ENCODE data around the gene NFS1.

The NFS1 gene

DNA sequence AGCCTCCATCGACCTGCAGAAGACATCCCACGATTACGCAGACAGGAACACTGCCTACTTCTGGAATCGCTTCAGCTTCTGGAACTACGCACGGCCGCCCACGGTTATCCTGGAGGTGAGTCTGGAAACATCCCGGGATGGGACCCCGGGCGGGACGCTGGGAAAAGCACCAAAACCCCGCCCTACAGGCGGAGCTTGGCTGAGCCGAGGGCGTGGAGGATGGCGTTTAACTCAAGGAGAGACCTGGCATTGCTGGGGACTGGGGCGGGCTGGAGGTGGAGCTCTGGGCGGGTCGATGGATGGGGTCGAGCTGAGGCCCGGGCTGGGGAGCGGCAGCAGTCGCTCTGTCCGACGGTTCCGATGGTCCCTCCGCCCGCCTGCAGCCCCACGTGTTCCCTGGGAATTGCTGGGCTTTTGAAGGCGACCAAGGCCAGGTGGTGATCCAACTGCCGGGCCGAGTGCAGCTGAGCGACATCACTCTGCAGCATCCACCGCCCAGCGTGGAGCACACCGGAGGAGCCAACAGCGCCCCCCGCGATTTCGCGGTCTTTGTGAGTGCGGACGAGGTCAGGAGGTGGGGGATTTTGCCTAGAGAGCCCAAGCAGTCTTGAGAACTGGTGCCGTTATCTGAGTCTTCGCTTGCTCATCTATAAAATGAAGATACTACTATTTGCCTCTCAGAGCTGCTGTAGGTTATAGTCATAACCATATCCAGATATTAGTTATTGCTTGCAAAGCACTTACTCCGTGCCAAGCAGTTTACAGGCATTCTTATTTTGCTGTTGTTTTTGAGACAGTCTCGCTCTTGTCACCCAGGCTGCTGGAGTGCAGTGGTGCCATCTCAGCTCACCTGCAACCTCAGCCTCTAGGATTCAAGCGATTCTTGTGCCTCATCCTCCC, 79.7 kb downstream of the NFS1 start:
- Histone ChIP-seq H4K20me1 (ENCODE audit: insufficient read depth, low read length) (0 out of 2 replicates have a peak, but pooled peaks cover 7% of the 10 kb centered on the region), H3K36me3 (replicated peaks; ENCODE audit: low read depth, low read length) (peaks cover 12% of the 10 kb centered on the region), H3K4me3 (ENCODE audit: low read length) (peak overlapping the region; percentile 80), H3K79me2 (ENCODE audit: low read length) (no peaks in the 10 kb centered on the region), H3K4me2 (ENCODE audit: low read length) (peak overlapping the region; percentile 98), H3K4me1 (ENCODE audit: low read length) (peaks cover 56% of the 10 kb centered on the region), H3K9me3 (ENCODE audit: insufficient read depth, low read length) (no peaks in the 10 kb centered on the region), H3K27me3 (ENCODE audit: low read depth, low read length) (no peaks in the 10 kb centered on the region), H2AFZ (ENCODE audit: low read depth, low read length) (peak overlapping the region; percentile 15; the same call in 1 of the 2 replicates), H3K9ac (ENCODE audit: low read length) (peak overlapping the region; percentile 40; the same call in 1 of the 2 replicates), H3K27ac (ENCODE audit: low read length) (peak overlapping the region; percentile 51)
- no peak for TF ChIP-seq EZH2phosphoT487 (IDR thresholded peaks at IDR 0.05; ENCODE audit: low read depth)
- peak; percentile 68 for TF ChIP-seq CTCF (IDR thresholded peaks at IDR 0.05; ENCODE audit: low read depth, low read length)

GRCh38 chr20:35618263-35619131, 80.7 kb downstream of the NFS1 start:
- Histone ChIP-seq H3K27me3 (ENCODE audit: low read depth, low read length) (no peaks in the 10 kb centered on the region), H3K9me3 (ENCODE audit: insufficient read depth, low read length) (no peaks in the 10 kb centered on the region), H3K9ac (ENCODE audit: low read length) (peak overlapping the region; percentile 70), H3K79me2 (ENCODE audit: low read length) (no peaks in the 10 kb centered on the region), H3K36me3 (replicated peaks; ENCODE audit: low read depth, low read length) (peaks cover 10% of the 10 kb centered on the region), H3K27ac (ENCODE audit: low read length) (no peak overlapping the region), H3K4me3 (ENCODE audit: low read length) (peak overlapping the region; percentile 80), H3K4me2 (ENCODE audit: low read length) (peak overlapping the region; percentile 98), H2AFZ (ENCODE audit: low read depth, low read length) (no peak overlapping the region), H4K20me1 (ENCODE audit: insufficient read depth, low read length) (0 out of 2 replicates have a peak, but pooled peaks cover 7% of the 10 kb centered on the region), H3K4me1 (ENCODE audit: low read length) (peaks cover 56% of the 10 kb centered on the region)
- TF ChIP-seq CTCF (IDR thresholded peaks at IDR 0.05; ENCODE audit: low read depth, low read length) (no peak), EZH2phosphoT487 (IDR thresholded peaks at IDR 0.05; ENCODE audit: low read depth) (no peak)
